NCI-H1694 (cell line): ENCODE data around the gene ALG6.
"Not testable (repeated sequence)": the region's sequence is repeated elsewhere in the genome, so short reads cannot be mapped to it uniquely, and the experiment has no call there.

Experiments
- DNase-seq: peaks from one replicate; lab custom pipeline; 2025; lab: John Stamatoyannopoulos, UW

ALG6 gene

DNA sequence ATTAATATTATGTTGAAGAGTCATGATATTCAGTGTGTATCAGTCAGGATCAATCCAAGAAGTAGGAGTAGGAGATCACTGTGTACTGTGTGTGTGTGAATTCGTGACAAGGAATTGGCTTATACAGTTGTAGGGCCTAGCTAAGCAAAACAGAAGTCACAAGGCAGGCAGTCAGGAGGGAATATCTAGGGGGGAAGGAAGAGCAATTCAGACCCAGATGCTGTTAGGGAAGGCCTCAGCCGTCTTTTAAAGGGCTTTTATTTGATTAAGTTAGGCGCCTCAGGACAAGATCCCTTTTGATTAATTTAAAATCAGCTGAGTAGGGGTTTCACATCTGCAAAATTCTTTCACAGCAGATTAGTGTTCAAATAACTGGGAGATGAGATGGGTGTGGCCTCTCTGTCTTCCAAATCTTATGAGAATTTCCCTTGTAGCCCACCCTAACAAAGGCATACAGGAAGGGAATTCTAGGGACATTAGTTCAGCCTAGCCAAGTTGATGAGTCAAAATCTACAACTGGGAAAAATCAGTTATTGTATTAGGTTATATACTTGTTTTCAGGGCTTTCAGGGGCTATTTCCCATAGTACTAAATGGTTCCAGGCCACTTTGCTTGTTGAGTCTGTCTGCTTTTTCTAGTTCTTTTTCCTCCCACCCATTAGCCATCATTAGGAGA lies 47.4 kb downstream of the ALG6 start:
- no peak for DNase-seq

GRCh38 chr1:63418101-63418500 lies 50.7 kb downstream of the ALG6 start:
- DNase-seq = no peak

- not testable (repeated sequence) for DNase-seq
Measured at GRCh38 chr1:63420746-63421145, 53.3 kb downstream of the ALG6 start.

DNA sequence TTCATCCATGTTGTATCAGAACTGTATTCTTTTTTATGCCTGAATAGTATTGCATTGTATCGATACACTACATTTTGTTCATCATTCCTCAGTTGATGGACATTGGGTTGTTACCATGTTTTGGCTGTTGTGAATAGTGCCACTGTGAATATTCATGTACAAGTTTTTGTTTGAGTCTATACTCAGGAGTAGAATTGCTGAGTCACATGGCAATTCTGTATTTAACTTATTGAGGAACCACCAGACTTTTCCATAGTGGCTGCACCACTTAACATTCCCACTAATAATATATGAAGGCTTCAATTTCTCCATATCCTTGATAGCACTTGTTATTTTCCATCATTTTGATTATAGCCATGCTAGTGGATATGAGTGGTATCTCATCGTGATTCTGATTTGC lies 56.2 kb downstream of the ALG6 start:
- DNase-seq = no peak

GRCh38 chr1:63428815-63429214 lies 61.4 kb downstream of the ALG6 start:
- DNase-seq = no peak

GRCh38 chr1:63429281-63429680 lies 61.9 kb downstream of the ALG6 start:
- no peak for DNase-seq

DNA sequence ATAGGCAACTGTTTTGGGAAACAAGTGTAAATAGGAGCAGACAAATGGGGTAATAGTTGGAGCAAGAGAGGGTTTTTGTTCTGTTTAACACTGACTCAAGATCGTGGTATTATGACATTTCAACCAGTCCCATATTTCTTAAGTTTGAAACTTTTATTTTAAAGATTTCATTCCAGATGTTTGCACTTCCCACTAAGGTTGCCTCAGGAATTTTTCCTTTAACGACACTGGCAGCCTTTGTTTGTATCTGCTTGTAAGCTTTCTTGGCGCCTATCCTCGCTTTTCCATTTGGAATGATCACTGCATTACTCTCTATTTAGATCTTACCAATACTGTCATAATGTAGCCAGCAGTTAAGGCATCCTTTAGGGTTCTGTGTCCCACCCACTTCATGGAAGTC lies 67.7 kb downstream of the ALG6 start:
- DNase-seq = no peak

- no peak for DNase-seq
Measured at GRCh38 chr1:63442141-63442475, 74.7 kb downstream of the ALG6 start.

DNA sequence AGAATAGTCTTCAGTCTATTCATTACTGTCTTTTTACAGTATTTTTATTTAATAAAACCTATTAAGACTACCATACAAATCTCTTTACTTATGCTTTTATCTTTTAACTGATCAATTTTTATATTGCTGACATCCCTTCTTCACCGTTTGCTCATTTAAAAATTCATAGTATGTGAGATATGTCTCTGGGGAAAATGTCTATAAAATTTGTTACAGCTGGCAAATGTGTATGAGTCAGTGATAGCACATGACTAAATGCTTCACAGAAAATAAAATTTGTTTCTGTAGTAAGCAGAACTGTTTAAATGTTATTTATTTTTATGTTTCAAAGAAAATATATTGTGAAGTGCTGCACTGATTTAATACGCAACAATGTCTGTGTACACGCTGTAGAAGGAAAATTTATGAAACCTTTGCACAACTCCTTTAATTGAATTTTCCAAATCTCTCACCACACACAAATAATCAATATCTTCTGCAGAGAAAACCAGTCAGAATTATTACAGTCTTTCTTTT lies 81.4 kb downstream of the ALG6 start:
- no peak for DNase-seq

DNA sequence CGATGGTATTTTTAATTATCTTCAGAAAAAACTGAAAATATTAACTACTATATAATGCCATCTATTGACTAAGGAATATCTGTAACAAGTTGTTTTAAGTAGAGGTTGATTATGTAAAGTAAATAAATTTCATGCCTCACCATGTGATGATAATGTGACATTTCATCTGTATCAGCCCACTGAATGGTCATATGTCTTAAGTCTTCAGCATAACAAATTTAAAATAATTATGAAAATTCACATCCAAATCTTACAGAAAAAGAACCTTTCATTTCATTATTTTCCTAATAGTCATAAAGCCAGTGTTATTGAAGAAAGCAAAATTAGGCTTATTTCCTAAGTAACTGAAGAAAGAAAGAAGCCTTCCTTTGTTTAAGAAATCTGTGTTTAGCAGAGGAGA lies 83.0 kb downstream of the ALG6 start:
- no peak for DNase-seq

- no peak for DNase-seq
Measured at GRCh38 chr1:63453232-63453631, 85.8 kb downstream of the ALG6 start.

DNA sequence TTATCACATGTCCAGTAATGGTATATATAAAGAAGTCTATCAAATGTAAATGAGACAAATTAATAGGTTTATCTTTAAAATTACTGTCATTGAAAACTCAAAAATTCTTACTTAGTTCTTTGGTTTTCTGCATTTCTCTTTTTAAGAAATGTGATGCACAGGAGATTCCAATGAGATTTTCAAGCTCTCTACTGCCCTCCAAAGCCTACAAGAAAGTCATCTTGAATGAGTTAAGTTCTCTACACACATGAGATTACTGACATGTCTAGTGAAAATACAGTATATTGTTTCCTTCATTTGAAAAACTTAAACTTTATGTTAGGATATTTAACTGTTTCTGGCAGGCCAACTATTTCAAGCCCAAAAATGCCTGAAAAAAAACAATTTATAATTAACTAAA lies 86.8 kb downstream of the ALG6 start:
- no peak for DNase-seq

- no peak for DNase-seq
Measured at GRCh38 chr1:63458750-63459149, 91.3 kb downstream of the ALG6 start.

GRCh38 chr1:63461661-63462230 lies 94.3 kb downstream of the ALG6 start:
- no peak for DNase-seq

DNA sequence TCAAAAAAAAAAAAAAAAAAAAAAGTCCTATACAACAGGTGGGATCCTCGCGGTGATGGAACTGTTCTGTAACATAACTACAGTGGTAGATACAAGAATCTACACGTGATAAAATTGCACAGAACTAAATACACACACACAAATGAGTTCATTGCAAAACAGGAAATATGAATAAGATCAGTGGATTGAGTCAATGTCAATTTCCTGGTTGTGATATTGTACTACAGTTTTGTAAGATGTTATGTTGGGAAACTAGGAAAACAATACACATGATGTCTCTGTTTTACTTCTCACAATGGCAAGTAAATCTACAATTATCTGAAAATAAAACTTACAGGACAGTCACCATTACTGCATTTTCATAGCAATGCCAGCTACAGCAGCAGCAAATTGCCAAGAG lies 95.8 kb downstream of the ALG6 start:
- DNase-seq = no peak

DNA sequence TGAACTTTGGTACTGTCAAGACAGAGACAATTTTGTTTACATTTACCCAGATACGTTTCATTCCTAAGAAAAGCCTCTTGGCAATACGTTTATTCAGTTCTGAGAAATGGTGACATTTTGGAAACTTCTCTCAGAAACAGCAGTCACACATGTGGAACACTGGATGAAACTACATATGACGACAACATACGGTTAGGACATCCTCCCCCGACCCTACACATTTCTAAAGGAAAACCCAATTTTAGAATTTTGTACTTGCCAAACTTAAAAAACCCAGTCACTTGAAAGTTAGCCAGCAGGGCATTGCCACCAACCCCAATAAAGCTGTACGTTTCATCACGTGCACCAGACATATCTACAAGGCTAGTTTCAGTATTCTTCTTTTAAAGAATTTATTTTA lies 98.8 kb downstream of the ALG6 start:
- no peak for DNase-seq

GRCh38 chr1:63466759-63467158 lies 99.3 kb downstream of the ALG6 start:
- DNase-seq = no peak

- not testable (repeated sequence) for DNase-seq
Measured at GRCh38 chr1:63468683-63469082, 101.3 kb downstream of the ALG6 start.

DNA sequence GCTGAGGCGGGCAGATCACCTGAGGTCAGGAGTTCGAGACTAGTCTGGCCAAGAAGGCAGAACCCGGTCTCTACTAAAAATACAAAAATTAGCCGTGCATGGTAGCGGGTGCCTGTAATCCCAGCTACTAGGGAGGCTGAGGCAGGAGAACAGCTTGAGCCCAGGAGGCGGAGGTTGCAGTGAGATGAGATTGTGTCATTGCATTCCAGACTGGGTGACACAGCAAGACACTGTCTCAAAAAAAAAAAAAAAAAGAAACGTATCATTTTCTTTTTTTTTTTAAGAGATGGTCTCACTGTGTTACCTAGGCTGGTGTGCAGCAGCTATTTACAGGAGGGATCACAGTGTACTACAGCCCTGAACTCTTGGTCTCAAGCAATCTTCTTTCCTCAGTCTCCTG lies 108.3 kb downstream of the ALG6 start:
- DNase-seq = no peak

DNA sequence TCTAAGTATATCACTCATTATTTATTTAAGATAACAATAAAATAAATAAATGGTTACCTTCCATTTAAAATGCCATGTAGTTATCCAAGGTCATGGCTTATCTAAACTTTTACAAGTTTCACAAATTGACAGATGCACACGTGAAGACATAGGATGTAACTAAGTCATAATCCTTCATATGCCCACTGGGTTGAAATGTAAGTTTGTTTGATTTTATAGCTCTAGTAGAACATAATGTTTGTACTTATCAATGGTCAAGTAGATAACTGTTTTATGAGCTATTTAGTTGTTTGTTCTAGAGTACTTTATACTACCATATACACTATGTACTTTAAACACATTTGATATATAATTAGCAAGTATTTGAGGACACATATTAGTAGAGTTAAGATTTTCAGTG lies 112.6 kb downstream of the ALG6 start:
- DNase-seq = no peak

DNA sequence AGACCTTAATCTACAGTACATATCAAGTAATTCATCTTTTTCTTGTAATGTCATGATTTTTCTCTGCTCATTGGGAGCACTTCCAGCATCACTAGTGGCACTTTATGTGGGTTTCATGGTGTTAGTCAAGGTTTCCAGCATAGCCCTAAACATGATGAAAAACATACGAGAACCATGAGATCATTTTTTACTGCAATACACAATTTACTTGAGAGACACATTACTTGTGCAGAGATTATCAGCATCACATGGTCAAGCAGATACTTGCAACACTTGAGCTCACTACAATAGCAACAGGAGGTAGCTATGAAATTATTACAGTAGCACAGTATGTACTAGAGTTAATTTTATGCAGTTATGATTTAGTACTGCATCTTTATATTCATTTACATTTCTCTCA lies 119.2 kb downstream of the ALG6 start:
- no peak for DNase-seq

DNA sequence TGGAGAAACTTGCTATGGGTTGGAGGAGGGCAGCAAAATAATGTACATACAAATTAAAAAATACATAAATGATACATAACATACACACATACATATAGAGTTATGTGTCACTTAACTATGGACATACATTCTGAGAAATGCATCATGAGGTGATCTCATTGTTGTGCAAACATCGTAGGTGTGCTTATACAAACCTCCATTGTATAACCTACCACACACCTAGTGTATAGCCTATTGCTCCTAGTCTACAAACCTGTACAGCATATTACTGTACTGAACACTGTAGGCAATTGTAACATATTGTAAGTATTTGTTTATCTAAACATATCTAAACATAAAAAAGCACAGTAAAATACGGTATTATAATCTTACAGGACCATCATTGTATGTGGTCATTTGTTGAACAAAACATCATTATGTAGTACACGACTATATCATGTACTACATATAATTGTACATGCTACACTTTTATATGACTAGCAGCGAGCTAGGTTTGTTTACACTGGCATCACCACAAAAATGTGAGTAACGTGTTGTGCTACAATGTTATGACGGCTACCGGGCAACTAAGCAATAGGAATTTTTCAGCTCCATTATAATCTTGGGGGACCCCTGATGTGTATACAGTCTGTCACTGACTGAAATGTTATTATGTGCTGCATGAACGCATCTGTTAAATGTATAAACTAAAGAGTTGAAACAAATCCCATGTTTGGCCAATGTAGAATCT lies 120.1 kb downstream of the ALG6 start:
- DNase-seq = no peak
